Heart left ventricle (tissue), 16 donors: ENCODE results near the gene XBP1. TPM values are rescaled to one million over a fixed set of nuclear protein-coding genes. Genes with fewer than 3 reads are reported as not detected.

Experiments used
- ATAC-seq, 4 donors: fragments of 200-7000 bp; cut with Tn5 transposase; one replicate each; pipeline ENCODE4 v1.9.1; 2020 to 2022; ENCODE audit warnings: moderate library complexity in 4 of 4, mild to moderate bottlenecking in 3 of 4, moderate number of reproducible peaks in 1 of 4
- DNase-seq, 5 donors: peaks; one replicate each; pipeline ENCODE4 v3.0.0-alpha.2; 2020
- H3K27ac ChIP-seq, 12 donors: fragments of 200-600 bp; sonication (generic) in 4 of 12; one replicate each; pipeline versions ENCODE4 v1.5.0 to v1.8.0; 2016 to 2022; ENCODE audit warnings: mild to moderate bottlenecking in 2 of 12
- H3K27me3 ChIP-seq, 9 donors: fragments of 200-600 bp; sonication (generic) in 2 of 9; one replicate each; pipeline versions ENCODE4 v1.5.1 to v1.8.0; 2016 to 2022; ENCODE audit warnings: mild to moderate bottlenecking in 3 of 9
- H3K36me3 ChIP-seq, 9 donors: fragments of 200-600 bp; sonication (generic) in 2 of 9; one replicate each; pipeline versions ENCODE4 v1.5.0 to v1.8.0; 2018 to 2022; ENCODE audit warnings: mild to moderate bottlenecking in 2 of 9
- H3K4me1 ChIP-seq, 12 donors: fragments of 200-600 bp; sonication (generic) in 4 of 12; one replicate each; pipeline versions ENCODE4 v1.5.0 to v1.8.0; 2016 to 2022; ENCODE audit warnings: mild to moderate bottlenecking in 3 of 12
- H3K4me3 ChIP-seq, 12 donors: fragments of 200-600 bp; sonication (generic) in 4 of 12; one replicate each; pipeline versions ENCODE4 v1.5.0 to v1.8.0; 2017 to 2022; ENCODE audit warnings: mild to moderate bottlenecking in 9 of 12, moderate library complexity in 4 of 12
- H3K9me3 ChIP-seq, 12 donors: fragments of 200-600 bp; sonication (generic) in 4 of 12; one replicate each; pipeline versions ENCODE4 v1.5.0 to v1.8.0; 2016 to 2022; ENCODE audit warnings: mild to moderate bottlenecking in 1 of 12
- CTCF ChIP-seq, 12 donors: fragments of 200-600 bp; sonication (generic) in 4 of 12; IDR thresholded peaks; one replicate each; pipeline versions ENCODE4 v1.5.0 to v1.8.0; 2018 to 2022; ENCODE audit warnings: antibody characterized with exemption in 12 of 12, mild to moderate bottlenecking in 5 of 12
- POLR2A ChIP-seq, 2 donors: fragments of 450-650 bp; IDR thresholded peaks; one replicate each; pipeline ENCODE4 v1.6.1; 2017; ENCODE audit warnings: antibody characterized with exemption in 2 of 2, mild to moderate bottlenecking in 2 of 2, moderate library complexity in 2 of 2
- WGBS, 4 donors: extraction: QIAGEN DNeasy Blood & Tissue Kit in 2 of 4; methylation state at CpG; one replicate each; pipeline versions ENCODE4 v1.1.5 to v1.1.7; 2013 to 2018; 5-methylcytosine and 5-hydroxymethylcytosine counted together
- intact Hi-C, 10 donors: fragments of 100-400 bp; cut with DNase I; formaldehyde crosslinking; loops; one replicate each; pipeline versions ENCODE4 v1.11.1 to v1.14.2; 2022
- polyA plus RNA-seq, 2 donors: library from polyadenylated mRNA; stranded (reverse); fragments of 200-250 nt; gene quantifications; one replicate each; pipeline ENCODE4 v1.2.3, GENCODE V29; 2013
- total RNA-seq, 9 donors: library from RNA; depleted of rRNA in 2 of 9; stranded (reverse); fragments of >200 nt in 2 of 9; fragmentation: NEBNext Ultra II Directional in 3 of 9; extraction: Animal tissue kit (Norgen Biotek cat#: 25700) in 3 of 9; gene quantifications; one replicate each; pipeline versions ENCODE4 v1.1.0 to v1.2.4, GENCODE V29; 2016 to 2023
- donor health status: ischemic (EF 13 %, LVEDD 7.1; RV severe dilation, severe dysfunction).
- donor health status: healthy with polysubstance abuse.
- donor health status: DM: no; HTN: yes; CAD: no.
- donor health status: DM: no; HTN: no; CAD: no.
- donor health status: ischemic (EF 25% LVEDD 6.9; RV normal size, moderate dysfunction).
- donor health status: ischemic (EF 25% LVEDD 5.7; RV mildly dilated, moderate dysfunction).
- donor health status: healthy.
- donor health status: DM: yes; HTN: yes; CAD: no.
- donor health status: ischemic (EF 35%, LVEDD 5.7; RV mildly dilated, moderate dysfunction).
- donor health status: nonischemic (EF 11% LVEDD 7.7; RV severe dilation, severe dysfunction).
- donor health status: DM: yes; HTN: yes; CAD: no.
- donor health status: PGD.
- donor health status: ischemic (EF 29% LVEDD 5.4; RV normal size, mild dysfunction).
- donor health status: nonischemic (EF 23%, LVEDD 6.1; RV moderate dilation, normal function).

XBP1 gene
- total and polyA plus RNA-seq, 11 donors: 23.8 to 160 (median 88.1) TPM

- no peak for ATAC-seq
- Histone ChIP-seq H3K4me3 (no peak overlapping the region), H3K9me3 (no peaks in the 10 kb centered on the region), H3K27me3 (no peaks in the 10 kb centered on the region), H3K36me3 (peaks cover 0 to 19% (median 9%) of the 10 kb centered on the region in 9 donors), H3K4me1 (peaks cover 0 to 19% (median 10%) of the 10 kb centered on the region in 12 donors), H3K27ac (peak overlapping the region in 1 of 12 donors; percentile 9)
- no peak for DNase-seq
- TF ChIP-seq POLR2A (IDR thresholded peaks at IDR 0.05) (no peak), CTCF (IDR thresholded peaks at IDR 0.05) (no peak)
- intact Hi-C loops: loop anchor here in 1 of 10 donors (10.0 kb wide), 1 partner anchor 788 kb away; no protein-coding TSS in a partner anchor
- WGBS, 4 donors: 82 to 95% (median 87%) methylated on average over 4 of the region's 4 CpGs
These were observed 22.7 kb upstream of the XBP1 start for GRCh38 chr22:28822930-28823551.

GRCh38 chr22:28821452-28821851, 21.1 kb upstream of the XBP1 start:
- H3K27ac ChIP-seq: peak overlapping the region in 1 of 12 donors; percentile 9
- DNase-seq: no peak
- ATAC-seq: no peak
- 92 to 100% (median 97%) methylated on average over 1 of the region's 1 CpG for WGBS, 4 donors
- no peak overlapping the region for H3K4me3 ChIP-seq
- peaks cover 0 to 19% (median 9%) of the 10 kb centered on the region in 9 donors for H3K36me3 ChIP-seq
- TF ChIP-seq CTCF (IDR thresholded peaks at IDR 0.05): no peak
- intact Hi-C loops: loop anchor here in 1 of 10 donors (10.0 kb wide), 1 partner anchor 787 kb away; no protein-coding TSS in a partner anchor
- H3K4me1 ChIP-seq: peaks cover 0 to 23% (median 11%) of the 10 kb centered on the region in 12 donors
- no peaks in the 10 kb centered on the region for H3K27me3 ChIP-seq
- H3K9me3 ChIP-seq: no peaks in the 10 kb centered on the region

- TF ChIP-seq POLR2A (IDR thresholded peaks at IDR 0.05) (no peak), CTCF (IDR thresholded peaks at IDR 0.05) (no peak)
- no peak overlapping the region for H3K4me3 ChIP-seq
- peaks cover 0 to 19% (median 9%) of the 10 kb centered on the region in 9 donors for H3K36me3 ChIP-seq
- H3K27me3 ChIP-seq: no peaks in the 10 kb centered on the region
- peaks cover 0 to 23% (median 11%) of the 10 kb centered on the region in 12 donors for H3K4me1 ChIP-seq
- DNase-seq (no peak), ATAC-seq (no peak)
- no peak overlapping the region for H3K27ac ChIP-seq
- intact Hi-C loops: loop anchor here in 1 of 10 donors (10.0 kb wide), 1 partner anchor 786 kb away; no protein-coding TSS in a partner anchor
- WGBS, 4 donors: 83 to 91% (median 89%) methylated on average over 2 of the region's 2 CpGs
- no peaks in the 10 kb centered on the region for H3K9me3 ChIP-seq
These were observed 20.5 kb upstream of the XBP1 start for GRCh38 chr22:28820885-28821284.

- H3K9me3 ChIP-seq: no peaks in the 10 kb centered on the region
- peaks cover 0 to 21% (median 9%) of the 10 kb centered on the region in 9 donors for H3K36me3 ChIP-seq
- peak overlapping the region in 6 of 12 donors; percentile 24 to 80 (median 42) for H3K27ac ChIP-seq
- TF ChIP-seq CTCF (IDR thresholded peaks at IDR 0.05): no peak
- no peak for TF ChIP-seq POLR2A (IDR thresholded peaks at IDR 0.05)
- no peak overlapping the region for H3K4me3 ChIP-seq
- intact Hi-C loops: loop anchor here in 1 of 10 donors (10.0 kb wide), 1 partner anchor 785 kb away; no protein-coding TSS in a partner anchor
- ATAC-seq (peak in 1 of 4 donors; percentile 11), DNase-seq (no peak)
- H3K4me1 ChIP-seq: peaks cover 0 to 33% (median 11%) of the 10 kb centered on the region in 12 donors
- WGBS, 4 donors: 69 to 95% (median 72%) methylated on average over 5 of the region's 5 CpGs
- H3K27me3 ChIP-seq: no peaks in the 10 kb centered on the region
These were observed 19.1 kb upstream of the XBP1 start for GRCh38 chr22:28819253-28820096.
